Uterus (tissue), 2 donors: ENCODE measurements around the gene MAPT.

Experiments
- CTCF ChIP-seq, 4 experiments: fragments of 200-600 bp in 2 of 4; fragments of 450-650 bp in 2 of 4; sonication (generic) in 2 of 4; IDR thresholded peaks; one replicate each; pipeline ENCODE4 v1.5.1; 2016 to 2019; ENCODE audit warnings: antibody characterized with exemption in 4 of 4, mild to moderate bottlenecking in 2 of 4, moderate library complexity in 1 of 4
- POLR2A ChIP-seq, 2 donors: fragments of 450-650 bp; IDR thresholded peaks; one replicate each; pipeline ENCODE4 v1.6.1; 2016; ENCODE audit warnings: antibody characterized with exemption in 2 of 2, mild to moderate bottlenecking in 1 of 2, moderate library complexity in 1 of 2

- no peak for TF ChIP-seq POLR2A (IDR thresholded peaks at IDR 0.05)
- TF ChIP-seq CTCF (IDR thresholded peaks at IDR 0.05), result no peak
Observed at GRCh38 chr17:45886852-45887251, 7.5 kb upstream of the MAPT start.
